IPS-15b (cell line): ENCODE results near the gene UCMA.
"Not testable (repeated sequence)": the region's sequence is repeated elsewhere in the genome, so short reads cannot be mapped to it uniquely, and the experiment has no call there.

Experiments used
- H3K27me3 ChIP-seq: one replicate; pipeline ENCODE4 v1.6.1; 2013; ENCODE audit warnings: low read length; ENCODE audit not compliant: control insufficient read depth, insufficient read depth
- H3K36me3 ChIP-seq: one replicate; pipeline ENCODE4 v1.6.1; 2013; ENCODE audit warnings: low read length; ENCODE audit not compliant: control insufficient read depth, insufficient read depth
- H3K4me1 ChIP-seq: one replicate; pipeline ENCODE4 v1.6.1; 2013; ENCODE audit warnings: mild to moderate bottlenecking, low read length; ENCODE audit not compliant: control insufficient read depth, insufficient read depth
- H3K4me3 ChIP-seq: one replicate; pipeline ENCODE4 v1.5.1; 2013; ENCODE audit warnings: low read depth, low read length
- H3K9ac ChIP-seq: one replicate; pipeline ENCODE4 v1.6.1; 2013; ENCODE audit warnings: low read depth, mild to moderate bottlenecking, low read length
- H3K9me3 ChIP-seq: one replicate; pipeline ENCODE4 v1.6.1; 2013; ENCODE audit warnings: mild to moderate bottlenecking, low read length; ENCODE audit not compliant: control insufficient read depth, insufficient read depth

UCMA gene

GRCh38 chr10:13256627-13257026 is 22.5 kb upstream of the UCMA start:
- H3K9me3 ChIP-seq, result no peaks in the 10 kb centered on the region
- H3K4me3 ChIP-seq, result no peak overlapping the region
- no peaks in the 10 kb centered on the region for H3K4me1 ChIP-seq
- no peak overlapping the region for H3K9ac ChIP-seq
- H3K27me3 ChIP-seq, result no peaks in the 10 kb centered on the region
- H3K36me3 ChIP-seq, result no peaks in the 10 kb centered on the region

- H3K4me1 ChIP-seq, result no peaks in the 10 kb centered on the region
Observed at GRCh38 chr10:13253726-13254125, 19.6 kb upstream of the UCMA start.

GRCh38 chr10:13247784-13248183 is 13.6 kb upstream of the UCMA start:
- Histone ChIP-seq H3K9me3 (no peaks in the 10 kb centered on the region), H3K4me3 (no peak overlapping the region), H3K36me3 (no peaks in the 10 kb centered on the region), H3K27me3 (no peaks in the 10 kb centered on the region), H3K9ac (no peak overlapping the region), H3K4me1 (no peaks in the 10 kb centered on the region)

More at GRCh38 chr10:13253726-13254125, 19.6 kb upstream of the UCMA start:
- Histone ChIP-seq H3K9me3 (no peaks in the 10 kb centered on the region), H3K36me3 (no peaks in the 10 kb centered on the region), H3K4me3 (no peak overlapping the region), H3K9ac (no peak overlapping the region), H3K27me3 (no peaks in the 10 kb centered on the region)

GRCh38 chr10:13247246-13247645 is 13.1 kb upstream of the UCMA start:
- Histone ChIP-seq H3K9ac (no peak overlapping the region), H3K4me3 (no peak overlapping the region), H3K36me3 (no peaks in the 10 kb centered on the region), H3K27me3 (no peaks in the 10 kb centered on the region), H3K4me1 (no peaks in the 10 kb centered on the region), H3K9me3 (no peaks in the 10 kb centered on the region)

GRCh38 chr10:13242260-13242659 is 8.1 kb upstream of the UCMA start:
- not testable (repeated sequence) for H3K4me3 ChIP-seq, H3K9me3 ChIP-seq, H3K9ac ChIP-seq, H3K36me3 ChIP-seq, H3K27me3 ChIP-seq, H3K4me1 ChIP-seq

GRCh38 chr10:13241613-13242012 is 7.4 kb upstream of the UCMA start:
- no peaks in the 10 kb centered on the region for H3K36me3 ChIP-seq
- no peaks in the 10 kb centered on the region for H3K27me3 ChIP-seq
- no peak overlapping the region for H3K4me3 ChIP-seq
- H3K9ac ChIP-seq, result no peak overlapping the region
- no peaks in the 10 kb centered on the region for H3K9me3 ChIP-seq
- no peaks in the 10 kb centered on the region for H3K4me1 ChIP-seq

- Histone ChIP-seq H3K4me1 (no peaks in the 10 kb centered on the region), H3K9ac (no peak overlapping the region), H3K36me3 (no peaks in the 10 kb centered on the region), H3K4me3 (no peak overlapping the region), H3K9me3 (no peaks in the 10 kb centered on the region), H3K27me3 (no peaks in the 10 kb centered on the region)
Observed at GRCh38 chr10:13239923-13240322, 5.7 kb upstream of the UCMA start.

- Histone ChIP-seq H3K9ac (no peak overlapping the region), H3K36me3 (no peaks in the 10 kb centered on the region), H3K9me3 (no peaks in the 10 kb centered on the region), H3K4me3 (no peak overlapping the region), H3K27me3 (no peaks in the 10 kb centered on the region), H3K4me1 (peaks cover 8% of the 10 kb centered on the region)
Observed at GRCh38 chr10:13238271-13239077, 4.3 kb upstream of the UCMA start.

- Histone ChIP-seq H3K9ac (no peak overlapping the region), H3K4me1 (peaks cover 8% of the 10 kb centered on the region), H3K27me3 (no peaks in the 10 kb centered on the region)
Observed at GRCh38 chr10:13236638-13237037, 2.5 kb upstream of the UCMA start.

GRCh38 chr10:13234736-13235135 is 562 bp upstream of the UCMA start:
- H3K9ac ChIP-seq, H3K4me1 ChIP-seq, H3K36me3 ChIP-seq, H3K9me3 ChIP-seq, H3K4me3 ChIP-seq, H3K27me3 ChIP-seq: not testable (repeated sequence)

More at GRCh38 chr10:13236638-13237037, 2.5 kb upstream of the UCMA start:
- Histone ChIP-seq H3K36me3 (no peaks in the 10 kb centered on the region), H3K9me3 (no peaks in the 10 kb centered on the region), H3K4me3 (no peak overlapping the region)

GRCh38 chr10:13233358-13233757 is 816 bp downstream of the UCMA start:
- H3K4me3 ChIP-seq, result no peak overlapping the region

GRCh38 chr10:13231808-13232207 is 2.4 kb downstream of the UCMA start:
- Histone ChIP-seq H3K4me1 (peaks cover 8% of the 10 kb centered on the region), H3K27me3 (no peaks in the 10 kb centered on the region), H3K4me3 (no peak overlapping the region), H3K9me3 (no peaks in the 10 kb centered on the region), H3K36me3 (no peaks in the 10 kb centered on the region), H3K9ac (no peak overlapping the region)

More at GRCh38 chr10:13233358-13233757, 816 bp downstream of the UCMA start:
- Histone ChIP-seq H3K27me3 (no peaks in the 10 kb centered on the region), H3K36me3 (no peaks in the 10 kb centered on the region), H3K9ac (no peak overlapping the region), H3K9me3 (no peaks in the 10 kb centered on the region), H3K4me1 (peaks cover 8% of the 10 kb centered on the region)
